WERI-Rb-1 (cell line): ENCODE measurements around the gene RPL22.
A peak's percentile ranks its signal among the peaks of the same experiment; 100 is the strongest.

ENCODE experiments used
- DNase-seq: peaks from one replicate; pipeline ENCODE4 v3.0.0-alpha.2; 2020
- H3K27ac ChIP-seq: fragments of 250-450 bp; sonication (Bioruptor Pico); 2 replicates; pipeline ENCODE4 v1.5.1; 2020; ENCODE audit warnings: mild to moderate bottlenecking, moderate library complexity
- H3K27me3 ChIP-seq: fragments of 250-450 bp; sonication (Bioruptor Pico); 2 replicates; pipeline ENCODE4 v1.5.1; 2021; ENCODE audit warnings: mild to moderate bottlenecking, low read depth, moderate library complexity; ENCODE audit not compliant: insufficient read depth, severe bottlenecking
- H3K36me3 ChIP-seq: fragments of 250-450 bp; sonication (Bioruptor Pico); 2 replicates; pipeline ENCODE4 v1.5.1; 2020; ENCODE audit warnings: mild to moderate bottlenecking, moderate library complexity
- H3K4me3 ChIP-seq: 2 replicates; pipeline ENCODE4 v1.5.1; 2011; ENCODE audit warnings: low read depth, mild to moderate bottlenecking, control low read depth, low read length
- H3K9me3 ChIP-seq: fragments of 250-450 bp; sonication (Bioruptor Pico); 2 replicates; pipeline ENCODE4 v1.5.1; 2021; ENCODE audit warnings: mild to moderate bottlenecking, moderate library complexity; ENCODE audit not compliant: severe bottlenecking
- CTCF ChIP-seq: IDR thresholded peaks from 2 replicates; pipeline ENCODE4 v1.5.1; 2011; ENCODE audit warnings: low read depth, mild to moderate bottlenecking, control low read depth, inconsistent platforms, low read length

The RPL22 gene

GRCh38 chr1:6165027-6165426, 34.4 kb downstream of the RPL22 start:
- no peak overlapping the region for H3K4me3 ChIP-seq
- no peaks in the 10 kb centered on the region for H3K27me3 ChIP-seq
- H3K36me3 ChIP-seq, result no peaks in the 10 kb centered on the region
- H3K9me3 ChIP-seq, result no peaks in the 10 kb centered on the region
- no peak for TF ChIP-seq CTCF
- no peak overlapping the region for H3K27ac ChIP-seq
- DNase-seq, result no peak

DNA sequence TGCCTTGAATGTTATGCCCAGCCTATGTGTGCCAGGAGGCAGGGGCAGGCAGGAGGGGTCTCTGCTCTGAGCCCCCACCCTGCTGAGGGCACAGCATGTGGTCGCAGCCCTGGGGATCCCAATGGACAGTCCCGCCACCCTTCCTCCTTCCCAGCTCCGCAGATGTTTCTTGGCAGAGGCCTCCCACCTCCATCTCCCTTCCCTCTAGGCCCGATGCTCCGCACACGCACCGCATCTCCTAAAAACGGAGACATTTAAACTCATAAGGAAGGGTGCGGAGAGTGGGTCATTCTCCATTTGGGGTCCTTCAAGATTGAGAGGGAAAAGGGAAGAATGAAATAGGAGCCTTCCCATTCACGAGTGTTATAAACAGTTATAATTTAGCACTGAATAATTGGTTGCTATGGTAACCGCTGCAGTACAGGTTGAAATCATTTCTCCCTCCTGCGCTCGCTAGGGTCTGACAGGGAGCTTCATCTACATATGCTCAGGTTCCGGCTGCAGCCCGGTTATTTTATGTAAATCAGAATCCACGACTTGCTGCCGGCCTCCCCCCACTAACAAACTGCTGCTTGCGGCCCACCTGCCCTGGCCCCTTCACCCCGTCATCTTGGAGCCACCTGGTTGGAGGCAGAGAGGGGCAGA, 35.3 kb downstream of the RPL22 start:
- no peaks in the 10 kb centered on the region for H3K36me3 ChIP-seq
- H3K27me3 ChIP-seq, result no peaks in the 10 kb centered on the region
- H3K9me3 ChIP-seq, result no peaks in the 10 kb centered on the region
- no peak overlapping the region for H3K27ac ChIP-seq
- H3K4me3 ChIP-seq, result no peak overlapping the region
- no peak for DNase-seq
- no peak for TF ChIP-seq CTCF

- Histone ChIP-seq H3K27ac (no peak overlapping the region), H3K27me3 (no peaks in the 10 kb centered on the region), H3K9me3 (no peaks in the 10 kb centered on the region), H3K36me3 (no peaks in the 10 kb centered on the region), H3K4me3 (no peak overlapping the region)
- DNase-seq, result no peak
- no peak for TF ChIP-seq CTCF
These were observed 36.0 kb downstream of the RPL22 start for GRCh38 chr1:6163191-6163972.

- H3K4me3 ChIP-seq, result no peak overlapping the region
- DNase-seq, result peak; percentile 50
- no peak overlapping the region for H3K27ac ChIP-seq
- peak; percentile 11; the same call in 1 of the 2 replicates for TF ChIP-seq CTCF
- H3K9me3 ChIP-seq, result no peaks in the 10 kb centered on the region
- no peaks in the 10 kb centered on the region for H3K27me3 ChIP-seq
- no peaks in the 10 kb centered on the region for H3K36me3 ChIP-seq
These were observed 36.6 kb downstream of the RPL22 start for GRCh38 chr1:6162773-6163172.

- Histone ChIP-seq H3K36me3 (no peaks in the 10 kb centered on the region), H3K27me3 (no peaks in the 10 kb centered on the region), H3K27ac (no peak overlapping the region), H3K9me3 (no peaks in the 10 kb centered on the region), H3K4me3 (no peak overlapping the region)
- no peak for DNase-seq
- no peak for TF ChIP-seq CTCF
These were observed 37.1 kb downstream of the RPL22 start for GRCh38 chr1:6162341-6162740.

- no peak overlapping the region for H3K4me3 ChIP-seq
- H3K9me3 ChIP-seq, result no peaks in the 10 kb centered on the region
- TF ChIP-seq CTCF, result no peak
- no peaks in the 10 kb centered on the region for H3K36me3 ChIP-seq
- no peak overlapping the region for H3K27ac ChIP-seq
- no peaks in the 10 kb centered on the region for H3K27me3 ChIP-seq
- no peak for DNase-seq
These were observed 41.2 kb downstream of the RPL22 start for GRCh38 chr1:6158181-6158580.
